ENCODE data around the gene SLC39A10. TPM values are rescaled to one million over a fixed set of nuclear protein-coding genes. Genes with fewer than 3 reads are reported as not detected.

SLC39A10 gene
- total and polyA plus RNA-seq, 10 of the 15 experiments (the other 5 are each of a cell fraction or from before 2014, with no cell fraction given), result 2.0 to 23.6 (median 7.9) TPM

DNA sequence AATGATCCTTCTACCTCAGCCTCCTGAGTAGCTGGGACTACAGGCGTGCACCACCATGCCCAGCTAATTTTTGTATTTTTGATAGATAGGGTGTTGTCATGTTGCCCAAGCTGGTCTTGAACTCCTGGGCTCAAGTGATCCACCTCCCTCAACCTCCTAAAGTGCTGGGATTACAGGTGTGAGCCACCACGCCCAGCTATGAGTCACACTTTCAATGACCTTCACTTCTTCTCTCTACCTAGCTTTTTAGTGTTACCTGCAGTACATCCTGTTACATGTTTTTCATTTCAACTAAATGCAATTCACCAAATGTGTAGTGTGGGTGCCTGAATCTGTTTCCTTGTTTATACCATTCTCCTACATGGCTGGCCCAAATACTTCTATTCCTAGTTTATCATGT, 64.0 kb downstream of the SLC39A10 start (continued):
- TF ChIP-seq, protein P1, sequence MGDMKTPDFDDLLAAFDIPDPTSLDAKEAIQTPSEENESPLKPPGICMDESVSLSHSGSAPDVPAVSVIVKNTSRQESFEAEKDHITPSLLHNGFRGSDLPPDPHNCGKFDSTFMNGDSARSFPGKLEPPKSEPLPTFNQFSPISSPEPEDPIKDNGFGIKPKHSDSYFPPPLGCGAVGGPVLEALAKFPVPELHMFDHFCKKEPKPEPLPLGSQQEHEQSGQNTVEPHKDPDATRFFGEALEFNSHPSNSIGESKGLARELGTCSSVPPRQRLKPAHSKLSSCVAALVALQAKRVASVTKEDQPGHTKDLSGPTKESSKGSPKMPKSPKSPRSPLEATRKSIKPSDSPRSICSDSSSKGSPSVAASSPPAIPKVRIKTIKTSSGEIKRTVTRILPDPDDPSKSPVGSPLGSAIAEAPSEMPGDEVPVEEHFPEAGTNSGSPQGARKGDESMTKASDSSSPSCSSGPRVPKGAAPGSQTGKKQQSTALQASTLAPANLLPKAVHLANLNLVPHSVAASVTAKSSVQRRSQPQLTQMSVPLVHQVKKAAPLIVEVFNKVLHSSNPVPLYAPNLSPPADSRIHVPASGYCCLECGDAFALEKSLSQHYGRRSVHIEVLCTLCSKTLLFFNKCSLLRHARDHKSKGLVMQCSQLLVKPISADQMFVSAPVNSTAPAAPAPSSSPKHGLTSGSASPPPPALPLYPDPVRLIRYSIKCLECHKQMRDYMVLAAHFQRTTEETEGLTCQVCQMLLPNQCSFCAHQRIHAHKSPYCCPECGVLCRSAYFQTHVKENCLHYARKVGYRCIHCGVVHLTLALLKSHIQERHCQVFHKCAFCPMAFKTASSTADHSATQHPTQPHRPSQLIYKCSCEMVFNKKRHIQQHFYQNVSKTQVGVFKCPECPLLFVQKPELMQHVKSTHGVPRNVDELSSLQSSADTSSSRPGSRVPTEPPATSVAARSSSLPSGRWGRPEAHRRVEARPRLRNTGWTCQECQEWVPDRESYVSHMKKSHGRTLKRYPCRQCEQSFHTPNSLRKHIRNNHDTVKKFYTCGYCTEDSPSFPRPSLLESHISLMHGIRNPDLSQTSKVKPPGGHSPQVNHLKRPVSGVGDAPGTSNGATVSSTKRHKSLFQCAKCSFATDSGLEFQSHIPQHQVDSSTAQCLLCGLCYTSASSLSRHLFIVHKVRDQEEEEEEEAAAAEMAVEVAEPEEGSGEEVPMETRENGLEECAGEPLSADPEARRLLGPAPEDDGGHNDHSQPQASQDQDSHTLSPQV (IDR thresholded peaks at IDR 0.05), result no peak
- no peak for TF ChIP-seq CBX5 (IDR thresholded peaks at IDR 0.05; ENCODE audit: low read depth)

DNA sequence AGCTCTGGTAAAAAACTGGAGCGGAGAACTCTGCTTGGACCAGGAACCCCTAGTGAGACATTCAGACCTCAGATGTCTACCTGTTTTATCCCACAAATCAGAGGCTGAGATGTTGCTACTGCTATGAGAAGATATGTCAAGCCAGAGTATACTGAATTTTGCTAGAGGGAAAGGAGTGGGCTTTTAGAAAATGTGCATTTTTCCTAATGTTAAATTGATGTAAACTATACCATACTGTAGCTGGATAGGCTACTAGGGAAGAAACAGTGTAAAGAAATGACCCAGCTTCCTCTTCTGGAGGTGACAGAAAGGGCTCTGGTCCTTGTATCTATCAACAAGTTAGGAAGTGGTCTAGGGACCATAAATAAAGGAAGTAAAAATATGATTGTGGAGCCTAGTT, 65.0 kb downstream of the SLC39A10 start:
- ATAC-seq, result no peak
- H3K4me3 ChIP-seq, result no peak overlapping the region
- no peak overlapping the region for H2AFZ ChIP-seq (ENCODE audit: control insufficient read depth, low read depth, low read length)
- H4K20me1 ChIP-seq (ENCODE audit: control insufficient read depth, insufficient read depth), result no peaks in the 10 kb centered on the region
- FAIRE-seq, result no peak
- H3K9ac ChIP-seq (ENCODE audit: control insufficient read depth, insufficient read depth, low read length), result no peak overlapping the region
- in situ Hi-C loops (cut with MboI), result no loop called here
- peaks cover 0 to 5% of the 10 kb centered on the region in 2 experiments; a peak in 2 of 4 replicates for H3K36me3 ChIP-seq (ENCODE audit: control insufficient read depth in 2 of 2, insufficient read depth in 2 of 2, low read length in 1 of 2)
- H3K27ac ChIP-seq (ENCODE audit: control insufficient read depth, insufficient read depth), result no peak overlapping the region
- no peak for DNase-seq (ENCODE audit: low read depth, low spot score)
- no TSS peak for BruUV-seq (replicated peaks)
- POLR2A ChIA-PET, result no interaction called here
- SMC1A ChIA-PET (ENCODE audit: uncharacterized antibody, unreplicated experiment), result interaction anchor here (0.7 to 1.4 kb wide), 2 partner anchors 10 to 65 kb away, joined by 3 read pairs; no protein-coding TSS in a partner anchor
- no peaks in the 10 kb centered on the region for H3K9me3 ChIP-seq (replicated peaks; ENCODE audit: control insufficient read depth, insufficient read depth, low read length)
- RAD21 ChIA-PET (ENCODE audit: unreplicated experiment), result no interaction called here
- no peaks in the 10 kb centered on the region for H3K27me3 ChIP-seq (replicated peaks in 1 of 2; ENCODE audit: control insufficient read depth in 2 of 2, insufficient read depth in 2 of 2, low read length in 1 of 2)
- intact Hi-C loops (cut with micrococcal nuclease; ENCODE audit: unreplicated experiment), result no loop called here
- no peak overlapping the region for H3K4me2 ChIP-seq (ENCODE audit: control insufficient read depth, insufficient read depth)
- no peaks in the 10 kb centered on the region for H3K79me2 ChIP-seq (ENCODE audit: control insufficient read depth, insufficient read depth, low read length)
- WGBS (ENCODE audit: insufficient coverage, insufficient replicate concordance, low lambda C conversion rate, missing lambda C conversion rate), result 100% methylated on average over 1 of the region's 1 CpG
- no peak for TF ChIP-seq MTA2 (IDR thresholded peaks at IDR 0.05; ENCODE audit: low read depth)
- TF ChIP-seq STAT3 (IDR thresholded peaks at IDR 0.05; ENCODE audit: low read depth, low read length), result no peak
- no peak for TF ChIP-seq ZNF384 (IDR thresholded peaks at IDR 0.05; ENCODE audit: borderline replicate concordance, low read depth, low read length)
- TF ChIP-seq ZNF207 (IDR thresholded peaks at IDR 0.05; ENCODE audit: borderline replicate concordance), result no peak
- no peak for TF ChIP-seq BHLHE40 (IDR thresholded peaks at IDR 0.05; ENCODE audit: borderline replicate concordance in 1 of 2, low read depth in 2 of 2, low read length in 1 of 2)
- no peak for TF ChIP-seq POLR2AphosphoS5 (IDR thresholded peaks at IDR 0.05; ENCODE audit: low read length)
- TF ChIP-seq CREM (IDR thresholded peaks at IDR 0.05; ENCODE audit: low read depth), result no peak
- TF ChIP-seq, protein P2, sequence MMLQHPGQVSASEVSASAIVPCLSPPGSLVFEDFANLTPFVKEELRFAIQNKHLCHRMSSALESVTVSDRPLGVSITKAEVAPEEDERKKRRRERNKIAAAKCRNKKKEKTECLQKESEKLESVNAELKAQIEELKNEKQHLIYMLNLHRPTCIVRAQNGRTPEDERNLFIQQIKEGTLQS (IDR thresholded peaks at IDR 0.05; ENCODE audit: borderline replicate concordance, extremely low read depth, low read depth, low read length), result no peak
- no peak for TF ChIP-seq JUNB (IDR thresholded peaks at IDR 0.05)
- no peak for TF ChIP-seq JUND (IDR thresholded peaks at IDR 0.05; ENCODE audit: low read depth, low read length)
- CTCF ChIA-PET, result interaction anchor here (1.2 kb wide), 1 partner anchor 55 kb away, joined by 3 read pairs; no protein-coding TSS in a partner anchor
- no peaks in the 10 kb centered on the region for H3K4me1 ChIP-seq (ENCODE audit: control insufficient read depth, insufficient read depth, low read length)

Data from GM12878 (cell line).